HCT116 (cell line): ENCODE results near the gene BMERB1. TPM values are rescaled to one million over a fixed set of nuclear protein-coding genes. Genes with fewer than 3 reads are reported as not detected.
"Not testable (repeated sequence)": the region's sequence is repeated elsewhere in the genome, so short reads cannot be mapped to it uniquely, and the experiment has no call there.

Source experiments
- ATAC-seq: fragments of 200-7000 bp; cut with Tn5 transposase; 2 replicates; pipeline ENCODE4 v1.9.1; 2020; ENCODE audit warnings: mild to moderate bottlenecking, moderate library complexity
- BruUV-seq: library from RNA; stranded (reverse); fragments of 400-500 nt; replicated peaks from 2 replicates; lab custom pipeline; 2021; lab: Mats Ljungman, UMichigan
- CTCF ChIA-PET: fragments of 300-600 bp; sonication (Branson Sonifier 250); formaldehyde crosslinking; loops from one replicate; lab custom pipeline; 2021; ENCODE audit warnings: antibody characterized with exemption; lab: Charles Lee
- POLR2A ChIA-PET: fragments of 300-600, 350-600 bp; sonication (Branson Sonifier 250); formaldehyde crosslinking; loops from one replicate; lab custom pipeline; 2021; ENCODE audit warnings: antibody characterized with exemption; lab: Charles Lee
- RAD21 ChIA-PET, 2 experiments: fragments of 300-600 bp; sonication (Branson Sonifier 250); formaldehyde crosslinking; loops; one replicate each; lab custom pipeline; 2023; ENCODE audit warnings: low total read pairs in 2 of 2; ENCODE audit not compliant: uncharacterized antibody in 2 of 2, unreplicated experiment in 2 of 2, low non-redundant PET in 1 of 2; lab: Charles Lee
- DNase-seq: peaks from one replicate; pipeline ENCODE4 v3.0.0-alpha.2; 2010; ENCODE audit warnings: low read depth, low spot score
- H2AFZ ChIP-seq: fragments of 200-600 bp; shearing (Covaris generic), sonication (generic); 2 replicates; pipeline ENCODE4 v1.6.1; 2017; ENCODE audit warnings: low read depth, mixed run types, mixed read lengths, antibody characterized with exemption, low read length; ENCODE audit not compliant: poor library complexity, severe bottlenecking
- H3K27ac ChIP-seq: 2 replicates; pipeline ENCODE4 v1.5.1; 2012; ENCODE audit warnings: low read depth, low read length
- H3K27me3 ChIP-seq: fragments of 200-600 bp; sonication (generic); 2 replicates; pipeline ENCODE4 v1.6.1; 2016; ENCODE audit warnings: mixed run types, low read length, mixed read lengths; ENCODE audit not compliant: insufficient read depth
- H3K36me3 ChIP-seq, 2 experiments: fragments of 200-500 bp in 1 of 2; fragments of 200-600 bp in 1 of 2; sonication (Bioruptor generic) in 1 of 2; sonication (generic) in 1 of 2; 2 replicates each; pipeline versions ENCODE4 v1.5.1 to v1.6.1; 2014 to 2016; ENCODE audit warnings: low read length in 2 of 2, inconsistent platforms in 1 of 2, mixed read lengths in 1 of 2, mixed run types in 1 of 2; ENCODE audit not compliant: insufficient read depth in 2 of 2, control insufficient read depth in 1 of 2
- H3K4me1 ChIP-seq, 2 experiments: fragments of 200-600 bp in 1 of 2; sonication (generic) in 1 of 2; 2 replicates each; pipeline versions ENCODE4 v1.5.1 to v1.6.1; 2012 to 2017; ENCODE audit warnings: low read length in 2 of 2, inconsistent platforms in 1 of 2, mild to moderate bottlenecking in 1 of 2, mixed read lengths in 1 of 2, mixed run types in 1 of 2, moderate library complexity in 1 of 2; ENCODE audit not compliant: insufficient read depth in 2 of 2, control insufficient read depth in 1 of 2
- H3K4me2 ChIP-seq: fragments of 200-600 bp; sonication (generic); 2 replicates; pipeline ENCODE4 v1.6.1; 2017; ENCODE audit warnings: mixed run types, low read length, mixed read lengths
- H3K4me3 ChIP-seq, 2 experiments: fragments of 200-600 bp in 1 of 2; sonication (generic) in 1 of 2; replicated peaks in 1 of 2; 2 replicates each; pipeline ENCODE4 v1.5.1; 2011 to 2016; ENCODE audit warnings: low read length in 2 of 2, control low read depth in 1 of 2, low read depth in 1 of 2, mild to moderate bottlenecking in 1 of 2, mixed read lengths in 1 of 2, mixed run types in 1 of 2
- H3K79me2 ChIP-seq: fragments of 200-600 bp; sonication (generic); 2 replicates; pipeline ENCODE4 v1.6.1; 2017; ENCODE audit warnings: mild to moderate bottlenecking, mixed run types, low read length, moderate library complexity, mixed read lengths; ENCODE audit not compliant: insufficient read depth
- H3K9ac ChIP-seq: fragments of 200-600 bp; sonication (generic); 2 replicates; pipeline ENCODE4 v1.6.1; 2016; ENCODE audit warnings: low read length, mixed read lengths
- H3K9me2 ChIP-seq: fragments of 200-600 bp; sonication (generic), shearing (Covaris generic); 2 replicates; pipeline ENCODE4 v1.6.1; 2017; ENCODE audit warnings: mixed run types, mild to moderate bottlenecking, moderate library complexity; ENCODE audit not compliant: insufficient read depth
- H3K9me3 ChIP-seq, 2 experiments: fragments of 200-500 bp in 1 of 2; fragments of 200-600 bp in 1 of 2; sonication (Bioruptor generic) in 1 of 2; sonication (generic) in 1 of 2; 2 replicates each; pipeline ENCODE4 v1.6.1; 2014 to 2017; ENCODE audit warnings: low read length in 2 of 2, mixed read lengths in 2 of 2, inconsistent platforms in 1 of 2, low read depth in 1 of 2, mild to moderate bottlenecking in 1 of 2, mixed run types in 1 of 2, moderate library complexity in 1 of 2; ENCODE audit not compliant: control insufficient read depth in 1 of 2, insufficient read depth in 1 of 2
- H4K20me1 ChIP-seq: fragments of 200-600 bp; sonication (generic), shearing (Covaris generic); 2 replicates; pipeline ENCODE4 v1.6.1; 2017; ENCODE audit warnings: mixed run types, mild to moderate bottlenecking, moderate library complexity; ENCODE audit not compliant: insufficient read depth
- FOSL1 ChIP-seq: IDR thresholded peaks from 2 replicates; pipeline ENCODE4 v1.6.1; 2012; ENCODE audit warnings: low read depth
- POLR2A ChIP-seq: IDR thresholded peaks from 2 replicates; pipeline ENCODE4 v1.7.0; 2011; ENCODE audit warnings: borderline replicate concordance; ENCODE audit not compliant: insufficient read depth, insufficient read length; ENCODE audit errors: extremely low read depth
- YY1 ChIP-seq: IDR thresholded peaks from 2 replicates; pipeline ENCODE4 v1.6.1; 2011; ENCODE audit warnings: low read length, low read depth, moderate library complexity, mild to moderate bottlenecking; ENCODE audit not compliant: insufficient replicate concordance; ENCODE audit errors: extremely low read depth
- ZFX ChIP-seq: fragments of 450-650 bp; IDR thresholded peaks from 2 replicates; pipeline ENCODE4 v1.6.1; 2017
- intact Hi-C: fragments of 100-400 bp; cut with micrococcal nuclease; formaldehyde crosslinking; loops from 2 replicates; pipeline ENCODE4 v1.10.0; 2022
- total RNA-seq: library from RNA; stranded (reverse); gene quantifications from one replicate; pipeline ENCODE4 v1.2.1, GENCODE V29; 2021; ENCODE audit not compliant: unreplicated experiment
- TF ChIP-seq, protein P1 (sequence below): IDR thresholded peaks from 2 replicates; pipeline ENCODE4 v1.6.1; 2011; ENCODE audit warnings: mild to moderate bottlenecking, low read length, moderate library complexity; ENCODE audit not compliant: insufficient replicate concordance; ENCODE audit errors: extremely low read depth

BMERB1 gene
- total RNA-seq, 1 experiment from 2014 or later: 43.6 TPM

DNA sequence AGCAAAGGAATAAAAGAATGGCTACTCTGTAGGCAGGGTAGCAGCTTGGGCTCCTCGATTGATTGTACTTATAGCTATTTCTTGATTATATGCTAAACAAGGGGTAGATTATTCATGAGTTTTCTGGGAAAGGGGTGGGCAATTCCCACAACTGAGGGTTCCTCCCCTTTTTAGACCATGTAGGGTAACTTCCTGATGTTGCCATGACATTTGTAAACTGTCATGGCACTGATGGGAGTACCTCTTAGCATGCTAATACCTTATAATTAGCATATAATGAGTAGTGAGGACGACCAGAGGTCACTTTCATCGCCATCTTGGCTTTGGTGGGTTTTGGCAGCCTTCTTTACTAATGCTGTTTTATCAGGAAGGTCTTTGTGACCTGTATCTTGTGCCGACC, 136.3 kb downstream of the BMERB1 start:
- H2AFZ ChIP-seq, ATAC-seq, H3K9me3 ChIP-seq, RAD21 ChIA-PET, H3K79me2 ChIP-seq, H3K9me2 ChIP-seq, H3K4me3 ChIP-seq, H3K9ac ChIP-seq, BruUV-seq, H3K36me3 ChIP-seq, H3K4me2 ChIP-seq, intact Hi-C loops, H3K27ac ChIP-seq, H4K20me1 ChIP-seq, CTCF ChIA-PET, H3K27me3 ChIP-seq, POLR2A ChIA-PET, DNase-seq: not testable (repeated sequence)
- peaks cover 2 to 21% of the 10 kb centered on the region in 2 experiments for H3K4me1 ChIP-seq

DNA sequence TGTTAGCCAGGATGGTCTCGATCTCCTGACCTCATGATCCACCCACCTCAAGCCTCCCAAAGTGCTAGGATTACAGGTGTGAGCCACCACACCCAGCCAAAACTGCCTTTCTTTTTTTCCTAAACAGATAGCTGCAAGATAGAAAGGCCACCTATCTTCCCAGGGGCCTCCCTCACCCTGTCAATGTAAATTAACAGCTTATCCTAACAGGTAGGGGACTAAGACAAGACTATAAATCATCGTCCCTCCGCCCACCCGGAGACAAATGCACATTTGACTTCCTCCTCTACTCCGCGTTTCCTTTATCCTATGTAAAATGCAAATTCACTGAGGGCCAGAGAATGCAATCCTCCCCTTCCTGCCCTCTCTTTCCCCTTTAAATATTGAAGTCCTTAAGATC, 137.2 kb downstream of the BMERB1 start:
- BruUV-seq: no TSS peak
- no peak for DNase-seq
- CTCF ChIA-PET: no interaction called here
- Histone ChIP-seq H3K79me2 (no peaks in the 10 kb centered on the region), H3K27me3 (no peaks in the 10 kb centered on the region), H3K4me2 (no peak overlapping the region), H3K4me1 (peaks cover 2 to 21% of the 10 kb centered on the region in 2 experiments), H3K27ac (no peak overlapping the region), H3K9ac (no peak overlapping the region), H3K9me3 (no peaks in the 10 kb centered on the region), H3K4me3 (no peak overlapping the region), H4K20me1 (no peaks in the 10 kb centered on the region), H3K36me3 (no peaks in the 10 kb centered on the region), H2AFZ (no peak overlapping the region), H3K9me2 (no peaks in the 10 kb centered on the region)
- RAD21 ChIA-PET: no interaction called here
- POLR2A ChIA-PET: interaction anchor here (1.6 kb wide), 2 partner anchors 8 to 19 kb away, joined by 6 to 7 read pairs; no protein-coding TSS in a partner anchor
- ATAC-seq: no peak
- TF ChIP-seq, protein P1, sequence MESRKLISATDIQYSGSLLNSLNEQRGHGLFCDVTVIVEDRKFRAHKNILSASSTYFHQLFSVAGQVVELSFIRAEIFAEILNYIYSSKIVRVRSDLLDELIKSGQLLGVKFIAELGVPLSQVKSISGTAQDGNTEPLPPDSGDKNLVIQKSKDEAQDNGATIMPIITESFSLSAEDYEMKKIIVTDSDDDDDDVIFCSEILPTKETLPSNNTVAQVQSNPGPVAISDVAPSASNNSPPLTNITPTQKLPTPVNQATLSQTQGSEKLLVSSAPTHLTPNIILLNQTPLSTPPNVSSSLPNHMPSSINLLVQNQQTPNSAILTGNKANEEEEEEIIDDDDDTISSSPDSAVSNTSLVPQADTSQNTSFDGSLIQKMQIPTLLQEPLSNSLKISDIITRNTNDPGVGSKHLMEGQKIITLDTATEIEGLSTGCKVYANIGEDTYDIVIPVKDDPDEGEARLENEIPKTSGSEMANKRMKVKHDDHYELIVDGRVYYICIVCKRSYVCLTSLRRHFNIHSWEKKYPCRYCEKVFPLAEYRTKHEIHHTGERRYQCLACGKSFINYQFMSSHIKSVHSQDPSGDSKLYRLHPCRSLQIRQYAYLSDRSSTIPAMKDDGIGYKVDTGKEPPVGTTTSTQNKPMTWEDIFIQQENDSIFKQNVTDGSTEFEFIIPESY: no peak
- TF ChIP-seq FOSL1 (no peak), ZFX (no peak), YY1 (no peak), POLR2A (no peak)
- intact Hi-C loops: no loop called here
